Endothelial cell of umbilical vein (primary cell): ENCODE measurements around the gene CDIPT. TPM values are rescaled to one million over a fixed set of nuclear protein-coding genes. Genes with fewer than 3 reads are reported as not detected.

Experiments used
- BruUV-seq: library from RNA; stranded (reverse); fragments of 400-500 nt; replicated peaks from 2 replicates; lab custom pipeline; 2021; lab: Mats Ljungman, UMichigan
- CTCF ChIA-PET: fragments of 300-600, 350-600 bp; sonication (Branson Sonifier 250); formaldehyde crosslinking; loops from one replicate; lab custom pipeline; 2021; ENCODE audit warnings: antibody characterized with exemption, inconsistent platforms; lab: Charles Lee
- POLR2A ChIA-PET: fragments of 300-600, 350-600 bp; sonication (Branson Sonifier 250); formaldehyde crosslinking; loops from one replicate; lab custom pipeline; 2021; ENCODE audit warnings: antibody characterized with exemption, inconsistent platforms; lab: Charles Lee
- DNase-seq: peaks from one replicate; pipeline ENCODE4 v3.0.0-alpha.2; 2011; ENCODE audit warnings: low read depth, low spot score
- FAIRE-seq: peaks from 2 replicates; lab custom pipeline; 2011; peaks lifted over from hg19 to GRCh38; lab: Jason Lieb, UNC
- H2AFZ ChIP-seq: 2 replicates; pipeline ENCODE4 v1.6.0; 2012; ENCODE audit warnings: low read depth, low read length, control low read depth, inconsistent platforms
- H3K27ac ChIP-seq: 2 replicates; pipeline ENCODE4 v1.5.1; 2011; ENCODE audit warnings: low read depth, mild to moderate bottlenecking, control low read depth, low read length, moderate library complexity; ENCODE audit not compliant: insufficient read depth
- H3K27me3 ChIP-seq, 2 experiments: 2 replicates each; pipeline versions ENCODE4 v1.6.0 to v1.6.1; 2011; ENCODE audit warnings: low read length in 2 of 2, mixed read lengths in 1 of 2; ENCODE audit not compliant: control insufficient read depth in 2 of 2, insufficient read depth in 2 of 2
- H3K36me3 ChIP-seq, 2 experiments: 2 replicates in 1 of 2; 3 replicates in 1 of 2; pipeline ENCODE4 v1.5.1; 2011; ENCODE audit warnings: low read length in 2 of 2, mild to moderate bottlenecking in 1 of 2, moderate library complexity in 1 of 2; ENCODE audit not compliant: control insufficient read depth in 2 of 2, insufficient read depth in 2 of 2; ENCODE audit errors: extremely low read depth in 1 of 2
- H3K4me1 ChIP-seq: 3 replicates; pipeline ENCODE4 v1.5.1; 2011; ENCODE audit warnings: mild to moderate bottlenecking, low read length; ENCODE audit not compliant: control insufficient read depth, insufficient read depth; ENCODE audit errors: extremely low read depth
- H3K4me2 ChIP-seq: 2 replicates; pipeline ENCODE4 v1.6.1; 2011; ENCODE audit warnings: low read length, control low read depth, mixed read lengths; ENCODE audit not compliant: insufficient read depth
- H3K4me3 ChIP-seq, 3 experiments: fragments of 200-600 bp in 1 of 3; sonication (generic), shearing (Covaris generic) in 1 of 3; replicated peaks in 1 of 3; 2 replicates each; pipeline ENCODE4 v1.5.1; 2011 to 2016; ENCODE audit warnings: control low read depth in 3 of 3, low read length in 3 of 3, mild to moderate bottlenecking in 2 of 3, inconsistent platforms in 1 of 3, low read depth in 1 of 3, moderate library complexity in 1 of 3; ENCODE audit not compliant: insufficient read depth in 1 of 3
- H3K79me2 ChIP-seq: 2 replicates; pipeline ENCODE4 v1.6.0; 2012; ENCODE audit warnings: low read length, inconsistent platforms; ENCODE audit not compliant: control insufficient read depth, insufficient read depth
- H3K9ac ChIP-seq: replicated peaks from 2 replicates; pipeline ENCODE3; 2011; ENCODE audit warnings: low read length, control low read depth; ENCODE audit not compliant: insufficient read depth; ENCODE audit errors: extremely low read depth
- H3K9me1 ChIP-seq: replicated peaks from 3 replicates; pipeline ENCODE4 v1.6.0; 2011; ENCODE audit warnings: mild to moderate bottlenecking, low read length; ENCODE audit not compliant: control insufficient read depth, insufficient read depth; ENCODE audit errors: extremely low read depth
- H3K9me3 ChIP-seq: replicated peaks from 2 replicates; pipeline ENCODE4 v1.5.1; 2012; ENCODE audit warnings: low read length, inconsistent platforms; ENCODE audit not compliant: control insufficient read depth, insufficient read depth
- H4K20me1 ChIP-seq: replicated peaks from 2 replicates; pipeline ENCODE3; 2011; ENCODE audit warnings: mild to moderate bottlenecking, low read length; ENCODE audit not compliant: control insufficient read depth, insufficient read depth; ENCODE audit errors: extremely low read depth
- CTCF ChIP-seq, 2 donors: IDR thresholded peaks; 1 replicate in 1 of 2; 2 replicates in 1 of 2; pipeline ENCODE4 v1.5.1; 2011; ENCODE audit warnings: low read length in 2 of 2, mild to moderate bottlenecking in 2 of 2, moderate library complexity in 2 of 2, control low read depth in 1 of 2, inconsistent platforms in 1 of 2, low read depth in 1 of 2; ENCODE audit not compliant: insufficient read depth in 1 of 2; ENCODE audit errors: extremely low read depth in 1 of 2
- EZH2 ChIP-seq: IDR thresholded peaks from 2 replicates; pipeline ENCODE4 v1.6.1; 2012; ENCODE audit warnings: borderline replicate concordance, low read depth, mild to moderate bottlenecking, moderate library complexity, low read length, inconsistent platforms; ENCODE audit not compliant: severe bottlenecking
- FOS ChIP-seq: IDR thresholded peaks from 2 replicates; pipeline ENCODE4 v1.6.1; 2011; ENCODE audit warnings: mild to moderate bottlenecking, low read length, moderate library complexity, borderline replicate concordance; ENCODE audit not compliant: insufficient read depth
- GATA2 ChIP-seq: IDR thresholded peaks from 2 replicates; pipeline ENCODE4 v1.7.0; 2011; ENCODE audit warnings: low read depth, mild to moderate bottlenecking, moderate library complexity, mixed read lengths, low read length; ENCODE audit not compliant: insufficient read length, insufficient read depth
- JUN ChIP-seq: IDR thresholded peaks from 2 replicates; pipeline ENCODE4 v1.6.1; 2011; ENCODE audit warnings: borderline replicate concordance, low read depth; ENCODE audit not compliant: insufficient read length, insufficient read depth
- MYC ChIP-seq: IDR thresholded peaks from one replicate; pipeline ENCODE4 v1.6.1; 2011; ENCODE audit warnings: mild to moderate bottlenecking, low read depth, low read length
- POLR2A ChIP-seq: IDR thresholded peaks from 2 replicates; pipeline ENCODE4 v1.6.1; 2012; ENCODE audit warnings: low read depth, mild to moderate bottlenecking, control low read depth, low read length
- POLR2AphosphoS5 ChIP-seq: IDR thresholded peaks from 2 replicates; pipeline ENCODE4 v1.6.1; 2012; ENCODE audit warnings: low read depth, mild to moderate bottlenecking, control low read depth, low read length, moderate library complexity; ENCODE audit not compliant: insufficient read depth
- dilution Hi-C: fragments of 300-500 bp; cut with MboI; formaldehyde crosslinking; loops from one replicate; pipeline ENCODE4 v1.15.0; 2019; ENCODE audit warnings: low sequenced_read_pairs; ENCODE audit not compliant: extremely low pct_ligation_motif_present
- intact Hi-C: fragments of 100-400 bp; cut with micrococcal nuclease; formaldehyde crosslinking; loops from one replicate; pipeline ENCODE4 v1.10.0; 2022
- polyA plus RNA-seq, 4 experiments: library from polyadenylated mRNA; depleted of rRNA in 3 of 4; stranded (reverse) in 3 of 4; unstranded in 1 of 4; fragments of >200 nt; gene quantifications; 2 replicates each; pipeline versions ENCODE4 v1.2.1 to v1.2.3, GENCODE V29; 2011 to 2012; ENCODE audit warnings: missing spikeins in 1 of 4
- total RNA-seq: library from RNA; stranded (reverse); gene quantifications from 2 replicates; pipeline ENCODE4 v1.2.3, GENCODE V29; 2021
- TF ChIP-seq, protein P1 (sequence below): IDR thresholded peaks from 2 replicates; pipeline ENCODE4 v1.6.1; 2011; ENCODE audit not compliant: insufficient read depth, insufficient read length

Gene CDIPT
- total and polyA plus RNA-seq, 2 donors (not counting 3 experiments of a cell fraction or from before 2014, with no cell fraction given): 68.7 to 161 TPM

- no peaks in the 10 kb centered on the region for H3K9me3 ChIP-seq
- dilution Hi-C loops: no loop called here
- no peak overlapping the region for H3K9ac ChIP-seq
- no peak overlapping the region for H2AFZ ChIP-seq
- no peaks in the 10 kb centered on the region for H3K9me1 ChIP-seq
- H3K4me3 ChIP-seq: no peak overlapping the region
- ChIA-PET POLR2A (interaction anchor here (0.7 kb wide), 1 partner anchor 41 kb away, joined by 4 read pairs; no protein-coding TSS in a partner anchor), CTCF (interaction anchor here (1.8 to 4.5 kb wide), 2 partner anchors 12 to 52 kb away, joined by 5 to 46 read pairs; no protein-coding TSS in a partner anchor)
- BruUV-seq: no TSS peak
- no peak for FAIRE-seq
- no peaks in the 10 kb centered on the region for H3K27me3 ChIP-seq
- peaks cover 0 to 22% of the 10 kb centered on the region in 2 experiments for H3K36me3 ChIP-seq
- no peaks in the 10 kb centered on the region for H4K20me1 ChIP-seq
- TF ChIP-seq, protein P1, sequence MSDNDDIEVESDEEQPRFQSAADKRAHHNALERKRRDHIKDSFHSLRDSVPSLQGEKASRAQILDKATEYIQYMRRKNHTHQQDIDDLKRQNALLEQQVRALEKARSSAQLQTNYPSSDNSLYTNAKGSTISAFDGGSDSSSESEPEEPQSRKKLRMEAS: no peak
- TF ChIP-seq JUN: no peak
- no peak for TF ChIP-seq EZH2
- TF ChIP-seq CTCF (IDR thresholded peaks at IDR 0.05; ENCODE audit: extremely low read depth in 1 of 2, insufficient read depth in 1 of 2, low read depth in 1 of 2, low read length in 2 of 2): no peak
- no peak for TF ChIP-seq POLR2A
- TF ChIP-seq GATA2: no peak
- TF ChIP-seq MYC: no peak
- no peak for TF ChIP-seq POLR2AphosphoS5
- no peak for TF ChIP-seq FOS
- DNase-seq: no peak
- no peak overlapping the region for H3K27ac ChIP-seq
- no peaks in the 10 kb centered on the region for H3K79me2 ChIP-seq
- no peaks in the 10 kb centered on the region for H3K4me1 ChIP-seq
- intact Hi-C loops: no loop called here
- H3K4me2 ChIP-seq: no peak overlapping the region
These were observed 26.4 kb downstream of the CDIPT start for GRCh38 chr16:29836623-29837022.
